Stimulated activated CD4-positive, alpha-beta T cell treated with anti-CD3 and anti-CD28 coated beads, Interleukin-4, amount 100 ng/mL, for 1 hour (primary cell): ENCODE measurements around the gene PCDHGB4.
"Not testable (repeated sequence)": the region's sequence is repeated elsewhere in the genome, so short reads cannot be mapped to it uniquely, and the experiment has no call there.

Source experiments
- DNase-seq: peaks from one replicate; pipeline ENCODE4 v3.0.0-alpha.2; 2020

PCDHGB4 gene

DNA sequence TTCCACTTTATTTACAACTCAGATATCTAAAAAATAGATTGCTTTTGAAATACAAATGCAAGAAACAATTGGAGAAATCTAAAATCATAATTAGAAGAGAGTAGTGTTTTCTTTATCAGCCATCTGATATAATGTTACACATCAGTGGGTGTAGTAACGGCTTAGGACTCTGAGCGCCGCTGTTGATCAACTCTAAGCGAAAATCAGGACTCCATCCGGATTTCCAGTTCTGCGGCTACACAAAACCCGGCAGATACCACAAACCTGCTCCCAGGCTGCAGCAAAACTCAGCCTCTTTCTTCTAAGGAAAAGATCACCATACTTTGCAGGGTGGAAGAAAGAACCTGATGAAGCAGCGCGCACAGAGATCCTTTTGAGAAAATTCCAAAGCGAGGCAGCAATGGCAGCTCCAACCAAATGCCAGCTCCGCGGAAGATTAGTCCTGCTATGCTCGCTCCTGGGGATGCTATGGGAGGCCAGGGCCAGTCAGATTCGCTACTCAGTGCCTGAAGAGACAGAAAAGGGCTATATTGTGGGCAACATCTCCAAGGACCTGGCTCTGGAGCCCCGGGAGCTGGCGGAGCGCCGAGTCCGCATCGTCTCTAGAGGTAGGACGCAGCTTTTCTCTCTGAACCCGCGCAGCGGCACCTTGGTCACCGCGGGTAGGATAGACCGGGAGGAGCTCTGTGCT lies 15.2 kb downstream of the PCDHGB4 start, which contains the start of gene PCDHGA9:
Gene PCDHGA9, plus strand, starts transcription at position 226 of the 691 bp plus-strand sequence. Its CDS starts 175 bp downstream, at position 401.
- no peak for DNase-seq

DNA sequence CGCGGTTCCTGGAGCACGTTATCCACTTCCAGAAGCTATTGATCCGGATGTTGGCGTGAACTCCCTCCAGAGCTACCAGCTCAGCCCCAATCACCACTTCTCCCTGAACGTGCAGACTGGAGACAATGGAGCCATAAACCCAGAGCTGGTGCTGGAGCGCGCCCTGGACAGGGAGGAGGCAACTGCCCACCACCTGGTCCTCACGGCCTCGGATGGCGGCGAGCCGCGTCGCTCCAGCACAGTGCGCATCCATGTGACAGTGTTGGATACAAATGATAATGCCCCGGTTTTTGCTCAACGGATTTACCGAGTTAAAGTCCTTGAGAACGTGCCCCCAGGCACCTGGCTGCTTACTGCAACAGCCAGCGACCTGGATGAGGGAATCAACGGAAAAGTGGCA lies 15.9 kb downstream of the PCDHGB4 start:
- DNase-seq, result no peak

DNA sequence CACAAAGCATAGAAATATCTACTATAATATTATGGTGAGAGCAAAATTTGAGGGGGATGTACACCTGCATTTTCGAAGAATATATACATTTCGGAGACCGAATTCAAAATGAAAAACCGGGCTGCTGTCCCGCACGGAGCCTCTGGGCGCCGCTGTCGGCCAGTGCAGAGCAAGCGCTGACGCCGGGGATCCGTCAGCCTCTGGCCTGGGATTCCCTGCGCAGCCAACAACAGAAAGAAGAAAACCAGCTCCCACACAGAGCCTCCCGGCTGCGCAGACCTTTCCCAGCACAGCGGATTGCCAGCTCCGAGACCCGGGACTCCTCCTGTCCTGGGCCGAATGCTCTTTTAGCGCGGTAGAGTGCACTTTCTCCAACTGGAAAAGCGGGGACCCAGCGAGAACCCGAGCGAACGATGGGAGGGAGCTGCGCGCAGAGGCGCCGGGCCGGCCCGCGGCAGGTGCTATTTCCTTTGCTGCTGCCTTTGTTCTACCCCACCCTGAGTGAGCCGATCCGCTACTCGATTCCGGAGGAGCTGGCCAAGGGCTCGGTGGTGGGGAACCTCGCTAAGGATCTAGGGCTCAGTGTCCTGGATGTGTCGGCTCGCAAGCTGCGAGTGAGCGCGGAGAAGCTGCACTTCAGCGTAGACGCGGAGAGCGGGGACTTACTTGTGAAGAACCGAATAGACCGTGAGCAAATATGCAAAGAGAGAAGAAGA lies 20.4 kb downstream of the PCDHGB4 start, which contains the start of gene PCDHGB6:
Gene PCDHGB6, plus strand, starts transcription at position 232 of the 716 bp plus-strand sequence. Its CDS starts 182 bp downstream, at position 414.
- peak; percentile 50 for DNase-seq

DNA sequence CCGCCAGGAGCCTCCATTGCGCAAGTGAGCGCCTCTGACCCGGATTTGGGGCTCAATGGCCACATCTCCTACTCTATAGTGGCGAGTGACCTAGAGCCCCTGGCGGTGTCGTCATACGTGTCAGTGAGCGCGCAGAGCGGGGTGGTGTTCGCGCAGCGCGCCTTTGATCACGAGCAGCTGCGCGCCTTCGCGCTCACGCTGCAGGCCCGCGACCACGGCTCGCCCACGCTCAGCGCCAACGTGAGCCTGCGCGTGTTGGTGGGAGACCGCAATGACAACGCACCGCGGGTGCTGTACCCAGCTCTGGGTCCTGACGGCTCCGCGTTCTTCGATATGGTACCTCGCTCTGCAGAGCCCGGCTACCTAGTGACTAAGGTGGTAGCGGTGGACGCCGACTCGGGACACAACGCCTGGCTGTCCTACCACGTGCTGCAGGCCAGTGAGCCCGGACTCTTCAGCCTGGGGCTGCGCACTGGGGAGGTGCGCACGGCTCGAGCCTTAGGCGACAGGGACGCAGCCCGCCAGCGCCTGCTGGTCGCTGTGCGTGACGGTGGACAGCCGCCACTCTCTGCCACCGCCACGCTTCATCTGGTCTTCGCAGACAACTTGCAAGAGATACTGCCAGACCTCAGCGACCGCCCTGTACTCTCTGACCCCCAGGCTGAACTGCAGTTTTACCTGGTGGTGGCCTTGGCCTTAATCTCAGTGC lies 22.3 kb downstream of the PCDHGB4 start:
- no peak for DNase-seq

DNA sequence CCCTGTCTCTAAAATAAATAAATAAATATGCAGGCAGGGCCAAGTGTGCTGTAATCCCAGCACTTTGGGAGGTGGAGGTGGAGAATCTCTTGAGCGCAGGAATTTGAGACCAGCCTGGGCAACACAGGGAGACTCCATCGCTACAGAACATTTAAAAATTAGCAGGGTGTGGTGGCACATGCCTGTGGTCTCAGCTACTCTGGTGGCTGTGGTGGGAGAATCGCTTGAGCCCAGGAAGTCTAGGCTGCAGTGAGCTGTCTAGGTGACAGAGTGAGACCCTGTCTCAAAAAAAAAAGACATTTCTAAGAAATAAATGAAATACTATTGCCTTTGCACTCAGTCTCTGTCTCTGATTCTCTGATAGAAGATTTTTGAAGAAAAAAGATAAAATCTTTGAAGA lies 24.1 kb downstream of the PCDHGB4 start:
- DNase-seq, result no peak

DNA sequence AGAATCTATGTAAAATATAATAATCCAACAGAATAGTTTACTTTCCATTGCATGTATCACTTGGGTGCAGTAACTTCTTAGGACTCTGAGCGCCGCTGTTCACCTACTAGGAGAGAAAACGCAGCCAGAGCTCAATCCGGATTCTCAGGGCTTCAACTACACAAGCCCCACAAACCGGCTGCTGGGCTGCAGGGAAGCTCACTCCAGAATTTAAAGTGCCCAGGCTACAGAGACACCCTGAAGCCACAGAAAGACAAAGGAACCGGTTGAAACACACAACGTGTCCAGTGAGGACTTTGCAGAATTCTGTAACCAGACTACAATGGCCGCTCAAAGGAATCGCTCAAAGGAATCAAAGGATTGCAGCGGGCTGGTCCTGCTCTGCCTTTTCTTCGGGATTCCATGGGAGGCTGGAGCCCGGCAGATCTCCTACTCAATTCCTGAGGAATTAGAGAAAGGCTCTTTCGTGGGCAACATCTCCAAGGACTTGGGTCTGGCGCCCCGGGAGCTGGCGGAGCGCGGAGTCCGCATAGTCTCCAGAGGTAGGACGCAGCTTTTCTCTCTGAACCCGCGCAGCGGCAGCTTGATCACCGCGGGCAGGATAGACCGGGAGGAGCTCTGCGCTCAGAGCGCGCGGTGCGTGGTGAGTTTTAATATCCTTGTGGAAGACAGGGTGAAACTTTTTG lies 25.5 kb downstream of the PCDHGB4 start, which contains the start of gene PCDHGA10:
Gene PCDHGA10, plus strand, starts transcription at position 134 of the 686 bp plus-strand sequence. Its CDS starts 189 bp downstream, at position 323.
- peak; percentile 59 for DNase-seq

DNA sequence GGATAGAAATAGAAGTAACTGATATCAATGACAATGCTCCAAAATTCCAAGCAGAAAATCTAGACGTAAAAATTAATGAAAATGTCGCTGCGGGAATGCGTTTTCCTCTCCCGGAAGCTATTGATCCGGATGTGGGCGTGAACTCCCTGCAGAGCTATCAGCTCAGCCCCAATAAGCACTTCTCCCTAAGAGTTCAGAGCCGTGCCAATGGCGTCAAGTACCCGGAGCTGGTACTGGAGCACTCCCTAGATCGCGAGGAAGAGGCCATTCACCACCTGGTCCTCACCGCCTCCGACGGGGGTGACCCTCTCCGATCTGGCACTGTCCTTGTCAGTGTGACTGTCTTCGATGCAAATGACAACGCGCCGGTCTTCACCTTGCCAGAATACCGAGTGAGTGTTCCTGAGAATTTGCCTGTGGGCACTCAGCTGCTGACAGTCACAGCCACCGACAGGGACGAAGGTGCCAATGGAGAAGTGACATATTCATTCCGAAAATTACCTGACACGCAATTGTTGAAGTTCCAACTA lies 26.1 kb downstream of the PCDHGB4 start:
- DNase-seq, result no peak

DNA sequence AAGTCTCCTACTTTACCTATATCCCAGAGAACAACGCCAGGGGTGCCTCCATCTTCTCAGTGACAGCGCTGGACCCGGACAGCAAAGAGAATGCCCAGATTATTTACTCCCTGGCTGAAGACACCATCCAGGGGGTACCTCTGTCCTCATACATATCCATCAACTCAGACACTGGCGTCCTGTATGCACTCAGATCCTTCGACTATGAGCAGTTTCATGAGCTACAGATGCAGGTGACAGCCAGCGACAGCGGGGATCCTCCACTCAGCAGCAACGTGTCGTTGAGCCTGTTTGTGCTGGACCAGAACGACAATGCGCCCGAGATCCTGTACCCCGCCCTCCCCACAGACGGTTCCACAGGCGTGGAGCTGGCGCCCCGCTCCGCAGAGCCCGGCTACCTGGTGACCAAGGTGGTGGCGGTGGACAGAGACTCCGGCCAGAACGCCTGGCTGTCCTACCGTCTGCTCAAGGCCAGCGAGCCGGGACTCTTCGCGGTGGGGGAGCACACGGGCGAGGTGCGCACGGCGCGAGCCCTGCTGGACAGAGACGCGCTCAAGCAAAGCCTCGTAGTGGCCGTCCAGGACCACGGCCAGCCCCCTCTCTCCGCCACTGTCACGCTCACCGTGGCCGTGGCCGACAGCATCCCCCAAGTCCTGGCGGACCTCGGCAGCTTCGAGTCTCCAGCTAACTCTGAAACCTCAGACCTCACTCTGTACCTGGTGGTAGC lies 27.2 kb downstream of the PCDHGB4 start:
- not testable (repeated sequence) for DNase-seq

DNA sequence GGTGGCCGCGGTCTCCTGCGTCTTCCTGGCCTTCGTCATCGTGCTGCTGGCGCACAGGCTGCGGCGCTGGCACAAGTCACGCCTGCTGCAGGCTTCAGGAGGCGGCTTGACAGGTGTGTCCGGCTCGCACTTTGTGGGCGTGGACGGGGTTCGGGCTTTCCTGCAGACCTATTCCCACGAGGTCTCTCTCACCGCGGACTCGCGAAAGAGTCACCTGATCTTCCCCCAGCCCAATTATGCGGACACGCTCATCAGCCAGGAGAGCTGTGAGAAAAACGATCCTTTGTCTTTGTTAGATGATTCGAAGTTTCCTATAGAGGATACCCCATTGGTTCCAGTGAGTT lies 27.7 kb downstream of the PCDHGB4 start:
- DNase-seq, result not testable (repeated sequence)

DNA sequence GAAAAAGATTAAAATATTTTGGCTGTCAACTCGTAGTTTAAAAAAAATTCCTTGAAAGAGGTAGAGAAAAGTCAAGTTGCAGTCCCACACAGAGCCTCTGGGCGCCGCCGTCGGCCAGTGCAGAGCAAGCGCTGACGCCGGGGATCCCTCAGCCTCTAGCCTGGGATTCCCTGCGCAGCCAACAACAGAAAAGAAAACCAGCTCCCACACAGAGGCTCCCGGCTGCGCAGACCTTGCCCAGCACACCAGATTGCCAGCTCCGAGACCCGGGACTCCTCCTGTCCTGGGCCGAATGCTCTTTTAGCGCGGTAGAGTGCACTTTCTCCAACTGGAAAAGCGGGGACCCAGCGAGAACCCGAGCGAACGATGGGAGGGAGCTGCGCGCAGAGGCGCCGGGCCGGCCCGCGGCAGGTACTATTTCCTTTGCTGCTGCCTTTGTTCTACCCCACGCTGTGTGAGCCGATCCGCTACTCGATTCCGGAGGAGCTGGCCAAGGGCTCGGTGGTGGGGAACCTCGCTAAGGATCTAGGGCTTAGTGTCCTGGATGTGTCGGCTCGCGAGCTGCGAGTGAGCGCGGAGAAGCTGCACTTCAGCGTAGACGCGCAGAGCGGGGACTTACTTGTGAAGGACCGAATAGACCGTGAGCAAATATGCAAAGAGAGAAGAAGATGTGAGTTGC lies 30.1 kb downstream of the PCDHGB4 start, which contains the start of gene PCDHGB7:
Gene PCDHGB7, plus strand, starts transcription at position 184 of the 679 bp plus-strand sequence. Its CDS starts 183 bp downstream, at position 367.
- DNase-seq, result peak; percentile 58

DNA sequence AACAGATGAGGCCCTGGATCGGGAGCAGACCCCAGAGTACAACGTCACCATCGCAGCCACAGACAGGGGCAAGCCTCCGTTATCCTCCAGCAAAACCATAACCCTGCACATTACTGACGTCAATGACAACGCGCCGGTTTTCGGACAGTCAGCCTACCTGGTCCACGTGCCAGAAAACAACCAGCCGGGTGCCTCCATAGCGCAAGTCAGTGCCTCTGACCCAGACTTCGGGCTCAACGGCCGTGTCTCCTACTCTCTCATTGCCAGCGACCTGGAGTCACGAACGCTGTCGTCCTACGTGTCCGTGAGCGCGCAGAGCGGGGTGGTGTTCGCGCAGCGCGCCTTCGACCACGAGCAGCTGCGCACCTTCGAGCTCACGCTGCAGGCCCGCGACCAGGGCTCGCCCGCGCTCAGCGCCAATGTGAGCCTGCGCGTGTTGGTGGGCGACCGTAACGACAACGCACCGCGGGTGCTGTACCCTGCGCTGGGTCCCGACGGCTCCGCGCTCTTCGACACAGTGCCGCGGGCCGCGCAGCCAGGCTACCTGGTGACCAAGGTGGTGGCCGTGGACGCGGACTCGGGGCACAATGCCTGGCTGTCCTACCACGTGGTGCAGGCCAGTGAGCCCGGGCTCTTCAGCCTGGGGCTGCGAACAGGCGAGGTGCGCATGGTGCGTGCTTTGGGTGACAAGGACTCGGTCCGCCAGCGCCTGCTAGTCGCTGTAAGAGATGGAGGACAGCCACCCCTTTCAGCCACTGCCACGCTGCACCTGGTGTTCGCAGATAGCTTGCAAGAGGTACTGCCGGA lies 31.8 kb downstream of the PCDHGB4 start:
- DNase-seq, result no peak

DNA sequence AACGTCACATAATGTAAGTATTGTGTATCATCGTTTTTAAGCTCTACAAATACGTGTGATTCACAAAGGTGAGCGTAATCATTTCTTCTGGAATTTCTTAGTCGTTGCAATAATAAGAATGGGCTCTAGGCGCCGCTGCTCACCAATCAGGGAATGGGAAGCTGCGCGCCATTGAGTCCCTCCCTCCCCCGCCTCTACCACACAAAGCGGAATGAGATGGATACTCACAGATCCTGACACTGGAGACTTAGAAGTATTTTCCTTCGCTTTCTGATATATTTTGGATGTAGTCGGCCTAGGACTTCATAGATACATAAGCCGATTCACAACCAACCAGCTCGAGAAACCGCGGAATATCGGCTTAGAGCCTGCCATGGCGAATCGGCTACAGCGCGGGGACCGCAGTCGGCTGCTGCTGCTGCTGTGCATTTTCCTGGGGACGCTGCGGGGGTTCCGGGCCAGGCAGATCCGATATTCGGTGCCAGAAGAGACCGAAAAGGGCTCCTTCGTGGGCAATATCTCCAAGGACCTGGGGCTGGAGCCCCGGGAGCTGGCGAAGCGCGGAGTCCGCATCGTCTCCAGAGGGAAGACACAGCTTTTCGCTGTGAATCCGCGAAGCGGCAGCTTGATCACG lies 33.5 kb downstream of the PCDHGB4 start, which contains the start of gene PCDHGA11:
Gene PCDHGA11, plus strand, starts transcription at position 197 of the 634 bp plus-strand sequence. Its CDS starts 177 bp downstream, at position 374.
- peak; percentile 34 for DNase-seq

DNA sequence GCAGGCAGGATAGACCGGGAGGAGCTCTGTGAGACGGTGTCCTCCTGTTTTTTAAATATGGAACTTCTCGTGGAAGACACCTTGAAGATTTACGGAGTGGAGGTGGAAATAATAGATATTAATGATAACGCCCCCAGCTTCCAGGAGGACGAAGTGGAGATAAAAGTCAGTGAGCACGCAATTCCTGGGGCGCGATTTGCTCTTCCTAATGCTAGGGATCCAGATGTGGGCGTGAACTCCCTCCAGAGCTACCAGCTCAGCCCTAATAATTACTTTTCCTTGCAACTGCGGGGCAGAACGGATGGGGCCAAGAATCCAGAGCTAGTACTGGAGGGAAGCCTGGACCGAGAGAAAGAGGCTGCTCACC lies 34.0 kb downstream of the PCDHGB4 start:
- DNase-seq, result no peak

DNA sequence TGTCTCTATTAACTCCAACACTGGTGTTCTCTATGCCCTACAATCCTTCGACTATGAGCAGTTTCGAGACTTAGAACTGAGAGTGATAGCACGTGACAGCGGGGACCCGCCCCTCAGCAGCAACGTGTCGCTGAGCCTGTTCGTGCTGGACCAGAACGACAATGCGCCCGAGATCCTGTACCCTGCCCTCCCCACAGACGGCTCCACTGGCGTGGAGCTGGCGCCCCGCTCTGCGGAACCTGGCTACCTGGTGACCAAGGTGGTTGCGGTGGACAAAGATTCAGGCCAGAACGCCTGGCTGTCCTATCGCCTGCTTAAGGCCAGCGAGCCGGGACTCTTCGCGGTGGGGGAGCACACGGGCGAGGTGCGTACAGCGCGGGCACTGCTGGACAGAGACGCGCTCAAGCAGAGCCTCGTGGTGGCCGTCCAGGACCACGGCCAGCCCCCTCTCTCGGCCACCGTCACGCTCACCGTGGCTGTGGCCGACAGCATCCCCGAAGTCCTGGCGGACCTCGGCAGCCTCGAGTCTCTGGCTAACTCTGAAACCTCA lies 35.3 kb downstream of the PCDHGB4 start:
- DNase-seq, result no peak

DNA sequence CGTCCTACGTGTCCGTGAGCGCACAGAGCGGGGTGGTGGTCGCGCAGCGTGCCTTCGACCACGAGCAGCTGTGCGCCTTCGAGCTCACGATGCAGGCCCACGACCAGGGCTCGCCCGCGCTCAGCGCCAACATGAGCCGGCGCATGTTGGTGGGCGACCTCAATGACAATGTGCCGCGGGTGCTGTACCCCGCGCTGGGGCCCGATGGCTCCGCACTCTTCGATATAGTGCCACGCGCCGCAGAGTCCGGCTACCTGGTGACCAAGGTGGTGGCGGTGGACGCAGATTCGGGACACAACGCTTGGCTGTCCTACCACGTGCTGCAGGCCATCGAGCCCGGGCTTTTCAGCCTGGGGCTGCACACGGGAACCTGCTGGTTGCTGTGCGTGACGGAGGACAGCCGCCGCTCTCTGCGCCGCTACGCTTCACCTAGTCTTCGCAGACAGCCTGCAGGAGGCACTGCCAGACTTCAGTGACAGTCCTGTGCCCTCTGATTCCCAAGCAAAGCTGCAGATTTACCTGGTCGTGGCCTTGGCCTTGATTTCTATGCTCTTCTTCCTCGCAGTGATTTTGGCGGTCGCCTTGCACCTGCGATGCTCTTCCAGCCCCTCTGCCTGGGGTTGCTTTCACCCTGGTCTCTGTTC lies 40.4 kb downstream of the PCDHGB4 start:
- DNase-seq, result no peak

DNA sequence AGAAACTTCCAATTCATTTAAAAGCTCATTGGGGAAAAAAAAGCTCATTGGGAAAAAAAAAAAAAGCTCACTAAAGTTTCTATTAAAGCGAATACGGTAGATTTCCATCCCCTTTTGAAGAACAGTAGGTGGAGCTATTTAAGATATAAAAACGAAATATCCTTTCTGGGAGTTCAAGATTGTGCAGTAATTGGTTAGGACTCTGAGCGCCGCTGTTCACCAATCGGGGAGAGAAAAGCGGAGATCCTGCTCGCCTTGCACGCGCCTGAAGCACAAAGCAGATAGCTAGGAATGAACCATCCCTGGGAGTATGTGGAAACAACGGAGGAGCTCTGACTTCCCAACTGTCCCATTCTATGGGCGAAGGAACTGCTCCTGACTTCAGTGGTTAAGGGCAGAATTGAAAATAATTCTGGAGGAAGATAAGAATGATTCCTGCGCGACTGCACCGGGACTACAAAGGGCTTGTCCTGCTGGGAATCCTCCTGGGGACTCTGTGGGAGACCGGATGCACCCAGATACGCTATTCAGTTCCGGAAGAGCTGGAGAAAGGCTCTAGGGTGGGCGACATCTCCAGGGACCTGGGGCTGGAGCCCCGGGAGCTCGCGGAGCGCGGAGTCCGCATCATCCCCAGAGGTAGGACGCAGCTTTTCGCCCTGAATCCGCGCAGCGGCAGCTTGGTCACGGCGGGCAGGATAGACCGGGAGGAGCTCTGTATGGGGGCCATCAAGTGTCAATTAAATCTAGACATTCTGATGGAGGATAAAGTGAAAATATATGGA lies 43.0 kb downstream of the PCDHGB4 start, which contains the start of gene PCDHGA12:
Gene PCDHGA12, plus strand, starts transcription at position 176 of the 782 bp plus-strand sequence. Its CDS starts 253 bp downstream, at position 429.
- peak; percentile 22 for DNase-seq

DNA sequence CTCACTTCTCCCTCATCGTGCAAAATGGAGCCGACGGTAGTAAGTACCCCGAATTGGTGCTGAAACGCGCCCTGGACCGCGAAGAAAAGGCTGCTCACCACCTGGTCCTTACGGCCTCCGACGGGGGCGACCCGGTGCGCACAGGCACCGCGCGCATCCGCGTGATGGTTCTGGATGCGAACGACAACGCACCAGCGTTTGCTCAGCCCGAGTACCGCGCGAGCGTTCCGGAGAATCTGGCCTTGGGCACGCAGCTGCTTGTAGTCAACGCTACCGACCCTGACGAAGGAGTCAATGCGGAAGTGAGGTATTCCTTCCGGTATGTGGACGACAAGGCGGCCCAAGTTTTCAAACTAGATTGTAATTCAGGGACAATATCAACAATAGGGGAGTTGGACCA lies 43.8 kb downstream of the PCDHGB4 start:
- no peak for DNase-seq

DNA sequence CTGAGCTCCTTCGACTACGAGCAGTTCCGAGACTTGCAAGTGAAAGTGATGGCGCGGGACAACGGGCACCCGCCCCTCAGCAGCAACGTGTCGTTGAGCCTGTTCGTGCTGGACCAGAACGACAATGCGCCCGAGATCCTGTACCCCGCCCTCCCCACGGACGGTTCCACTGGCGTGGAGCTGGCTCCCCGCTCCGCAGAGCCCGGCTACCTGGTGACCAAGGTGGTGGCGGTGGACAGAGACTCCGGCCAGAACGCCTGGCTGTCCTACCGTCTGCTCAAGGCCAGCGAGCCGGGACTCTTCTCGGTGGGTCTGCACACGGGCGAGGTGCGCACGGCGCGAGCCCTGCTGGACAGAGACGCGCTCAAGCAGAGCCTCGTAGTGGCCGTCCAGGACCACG lies 44.8 kb downstream of the PCDHGB4 start:
- not testable (repeated sequence) for DNase-seq
